Parathyroid adenoma (tissue), 2 donors: ENCODE results near the gene ZNF273.
"Not testable (repeated sequence)": the region's sequence is repeated elsewhere in the genome, so short reads cannot be mapped to it uniquely, and the experiment has no call there.

ENCODE experiments used
- H2AFZ ChIP-seq: fragments of 300-600 bp; sonication (generic); one replicate; pipeline ENCODE4 v1.7.0; 2017; ENCODE audit warnings: antibody characterized with exemption, mild to moderate bottlenecking
- H3K27ac ChIP-seq: fragments of 300-600 bp; sonication (generic); one replicate; pipeline ENCODE4 v1.7.0; 2017
- H3K27me3 ChIP-seq: fragments of 300-600 bp; sonication (generic); one replicate; pipeline ENCODE4 v1.7.0; 2017; ENCODE audit warnings: low read length; ENCODE audit not compliant: control insufficient read depth, insufficient read depth
- H3K36me3 ChIP-seq: fragments of 300-600 bp; sonication (generic); one replicate; pipeline ENCODE4 v1.7.0; 2017; ENCODE audit warnings: low read length; ENCODE audit not compliant: control insufficient read depth, insufficient read depth
- H3K4me1 ChIP-seq: fragments of 300-600 bp; sonication (generic); one replicate; pipeline ENCODE4 v1.7.0; 2017; ENCODE audit warnings: control low read depth
- H3K4me2 ChIP-seq: fragments of 300-600 bp; sonication (generic); one replicate; pipeline ENCODE4 v1.7.0; 2017; ENCODE audit warnings: low read length
- H3K4me3 ChIP-seq: fragments of 300-600 bp; sonication (generic); one replicate; pipeline ENCODE4 v1.7.0; 2017; ENCODE audit warnings: low read depth, low read length
- H3K79me2 ChIP-seq: fragments of 300-600 bp; sonication (generic); one replicate; pipeline ENCODE4 v1.7.0; 2017; ENCODE audit warnings: control low read depth
- H3K9ac ChIP-seq: fragments of 300-600 bp; sonication (generic); one replicate; pipeline ENCODE4 v1.7.0; 2017; ENCODE audit warnings: mild to moderate bottlenecking
- H3K9me3 ChIP-seq: fragments of 300-600 bp; sonication (generic); one replicate; pipeline ENCODE4 v1.7.0; 2017; ENCODE audit warnings: low read length; ENCODE audit not compliant: control insufficient read depth
- CTCF ChIP-seq: fragments of 300-600 bp; sonication (generic); IDR thresholded peaks from one replicate; pipeline ENCODE4 v1.7.0; 2017; ENCODE audit warnings: antibody characterized with exemption, mild to moderate bottlenecking
- donor health status: primary hyperparathyroidism.

The ZNF273 gene

GRCh38 chr7:64945503-64946175 is 42.6 kb downstream of the ZNF273 start:
- H3K27me3 ChIP-seq, result peaks cover 3% of the 10 kb centered on the region
- H2AFZ ChIP-seq, result no peak overlapping the region
- no peak overlapping the region for H3K4me3 ChIP-seq
- H3K4me2 ChIP-seq, result no peak overlapping the region
- H3K79me2 ChIP-seq, result no peaks in the 10 kb centered on the region
- H3K36me3 ChIP-seq, result no peaks in the 10 kb centered on the region
- H3K4me1 ChIP-seq, result no peaks in the 10 kb centered on the region
- no peak overlapping the region for H3K27ac ChIP-seq
- no peaks in the 10 kb centered on the region for H3K9me3 ChIP-seq
- H3K9ac ChIP-seq, result no peak overlapping the region
- no peak for TF ChIP-seq CTCF

DNA sequence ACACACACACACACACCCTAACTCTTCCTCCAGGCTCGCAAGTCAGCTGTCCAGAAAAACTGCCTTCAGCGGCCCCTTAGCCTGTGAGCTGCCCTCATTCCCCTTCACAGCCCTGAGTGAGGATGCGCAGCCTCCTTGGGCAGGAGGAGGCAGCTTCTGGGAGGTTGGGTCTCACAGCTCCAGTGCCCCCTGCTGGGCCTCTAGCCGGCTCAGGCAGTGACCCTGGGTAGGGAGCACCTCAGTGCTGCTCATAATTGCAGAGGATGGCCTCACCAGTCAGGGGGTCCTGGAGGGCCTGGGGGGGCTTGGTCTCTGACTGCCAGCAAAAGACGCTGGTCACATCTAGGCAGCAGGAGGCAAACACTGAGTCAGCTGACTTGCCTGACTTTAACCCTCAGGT is 43.7 kb downstream of the ZNF273 start:
- Histone ChIP-seq H3K36me3 (no peaks in the 10 kb centered on the region), H3K79me2 (no peaks in the 10 kb centered on the region), H3K27me3 (peaks cover 3% of the 10 kb centered on the region), H3K9me3 (no peaks in the 10 kb centered on the region), H3K4me2 (no peak overlapping the region), H2AFZ (peak overlapping the region; percentile 86), H3K9ac (no peak overlapping the region), H3K27ac (no peak overlapping the region), H3K4me1 (no peaks in the 10 kb centered on the region), H3K4me3 (no peak overlapping the region)
- TF ChIP-seq CTCF, result no peak

DNA sequence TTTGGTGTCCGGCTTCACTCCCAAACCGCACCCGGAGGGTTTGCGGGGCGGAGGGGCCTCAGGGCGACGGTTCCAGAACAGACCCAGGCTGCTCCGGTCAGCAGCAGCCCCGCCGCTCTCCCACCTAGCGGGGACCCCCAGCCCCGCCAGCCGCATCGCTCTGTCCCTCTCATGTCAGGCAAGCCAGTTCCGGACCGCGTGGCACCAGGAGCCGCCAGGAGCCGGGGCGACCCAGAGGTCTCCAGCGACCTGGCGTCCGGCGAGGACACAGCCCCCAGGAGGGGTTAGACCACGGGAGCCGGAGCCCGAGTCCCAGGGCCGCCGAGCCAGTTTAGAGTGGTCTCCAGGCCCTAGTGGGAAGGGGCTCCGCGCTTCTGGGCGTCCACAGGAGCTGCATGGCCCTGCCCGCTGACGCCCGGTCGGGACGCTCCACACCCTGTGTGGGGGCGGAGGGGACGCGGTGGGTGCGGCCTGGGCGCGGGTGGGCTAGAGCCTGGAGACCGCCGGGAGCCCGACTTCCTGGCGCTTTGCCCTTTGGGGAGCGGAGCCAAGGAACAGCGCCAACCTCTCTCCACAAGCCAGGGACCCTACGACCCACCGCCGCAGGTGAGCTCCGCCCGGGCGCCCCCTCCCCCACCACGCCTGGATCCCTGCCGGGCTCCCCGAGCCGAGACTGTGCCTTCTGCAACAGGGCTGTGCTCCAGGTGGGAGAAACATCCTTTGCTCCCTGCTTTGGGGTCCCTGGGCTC is 44.4 kb downstream of the ZNF273 start:
- Histone ChIP-seq H3K4me1 (no peaks in the 10 kb centered on the region), H3K4me2 (peak overlapping the region; percentile 55), H3K9me3 (no peaks in the 10 kb centered on the region), H3K4me3 (no peak overlapping the region), H3K36me3 (no peaks in the 10 kb centered on the region), H3K79me2 (no peaks in the 10 kb centered on the region), H3K9ac (no peak overlapping the region), H3K27ac (no peak overlapping the region), H3K27me3 (peaks cover 3% of the 10 kb centered on the region), H2AFZ (peak overlapping the region; percentile 86)
- TF ChIP-seq CTCF, result no peak

DNA sequence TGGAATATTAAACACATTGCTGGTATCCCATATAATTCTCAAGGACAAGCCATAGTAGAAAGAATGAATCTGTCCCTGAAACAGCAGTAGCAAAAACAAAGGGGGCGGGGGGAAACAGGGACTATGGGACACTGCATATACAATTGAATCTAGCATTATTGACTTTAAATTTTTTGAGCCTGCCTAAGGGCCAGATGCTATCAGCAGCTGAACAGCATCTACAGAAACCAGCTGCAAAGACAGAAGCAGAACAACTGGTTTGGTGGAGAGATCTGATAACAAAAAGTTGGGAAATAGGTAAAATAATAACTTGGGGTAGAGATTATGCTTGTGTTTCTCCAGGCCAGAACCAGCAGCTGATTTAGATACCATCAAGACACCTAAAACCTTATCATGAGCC is 45.7 kb downstream of the ZNF273 start:
- not testable (repeated sequence) for H3K4me3 ChIP-seq, H3K36me3 ChIP-seq, H2AFZ ChIP-seq, H3K9me3 ChIP-seq, H3K4me1 ChIP-seq, H3K79me2 ChIP-seq, H3K9ac ChIP-seq, H3K4me2 ChIP-seq, H3K27ac ChIP-seq, H3K27me3 ChIP-seq

- H3K9ac ChIP-seq, H3K79me2 ChIP-seq, H3K36me3 ChIP-seq, H2AFZ ChIP-seq, H3K4me3 ChIP-seq, H3K9me3 ChIP-seq, H3K4me1 ChIP-seq, H3K27me3 ChIP-seq, H3K27ac ChIP-seq, H3K4me2 ChIP-seq: not testable (repeated sequence)
Measured at GRCh38 chr7:64950673-64951072, 47.6 kb downstream of the ZNF273 start.
